Colonic mucosa (tissue), 4 donors: Measurements from ENCODE around the gene FXYD1. TPM values are rescaled to one million over a fixed set of nuclear protein-coding genes. Genes with fewer than 3 reads are reported as not detected.
A peak's percentile ranks its signal among the peaks of the same experiment; 100 is the strongest.

Experiments used
- DNase-seq: peaks from one replicate; pipeline ENCODE4 v3.0.0-alpha.2; 2020
- H3K27ac ChIP-seq: fragments of 200-600 bp; one replicate; pipeline ENCODE4 v1.8.0; 2021
- H3K27me3 ChIP-seq: fragments of 200-600 bp; one replicate; pipeline ENCODE4 v1.8.0; 2021
- H3K36me3 ChIP-seq: fragments of 200-600 bp; one replicate; pipeline ENCODE4 v1.8.0; 2021
- H3K4me1 ChIP-seq: fragments of 200-600 bp; one replicate; pipeline ENCODE4 v1.8.0; 2021; ENCODE audit warnings: mild to moderate bottlenecking
- H3K4me3 ChIP-seq: fragments of 200-600 bp; one replicate; pipeline ENCODE4 v1.8.0; 2021
- H3K9ac ChIP-seq, 2 donors: one replicate each; pipeline ENCODE4 v1.7.0; 2013; ENCODE audit warnings: control low read depth in 2 of 2, low read depth in 2 of 2, low read length in 2 of 2
- H3K9me3 ChIP-seq: fragments of 200-600 bp; one replicate; pipeline ENCODE4 v1.8.0; 2021
- intact Hi-C: fragments of 100-400 bp; cut with DNase I; formaldehyde crosslinking; loops from one replicate; pipeline ENCODE4 v1.14.1; 2022
- total RNA-seq, 2 donors: library from RNA; stranded (reverse); fragmentation: NEBNext Ultra II Directional in 1 of 2; extraction: Animal tissue kit (Norgen Biotek cat#: 25700) in 1 of 2; gene quantifications; one replicate each; pipeline ENCODE4 v1.2.1, GENCODE V29; 2021
- TF ChIP-seq, protein P1 (sequence below): fragments of 200-600 bp; IDR thresholded peaks from one replicate; pipeline ENCODE4 v1.8.0; 2022; ENCODE audit warnings: antibody characterized with exemption, mild to moderate bottlenecking
- donor health status: healthy.
- donor health status: DM: no; HTN: no; CAD: no.
- donor health status: DM: no; HTN: no; CAD: no.

FXYD1 gene
- total RNA-seq, 2 donors from 2014 or later = 8.8 to 15.1 TPM

GRCh38 chr19:35143231-35143715, 4.6 kb downstream of the FXYD1 start, which contains the start of gene FXYD7:
FXYD7 (plus strand) TSS chr19:35143255; CDS start chr19:35143334, 79 bp downstream.
- intact Hi-C loops = loop anchor here (10.0 kb wide), 1 partner anchor 122 kb away; the partner anchor contains the start of gene USF2
- TF ChIP-seq, protein P1, sequence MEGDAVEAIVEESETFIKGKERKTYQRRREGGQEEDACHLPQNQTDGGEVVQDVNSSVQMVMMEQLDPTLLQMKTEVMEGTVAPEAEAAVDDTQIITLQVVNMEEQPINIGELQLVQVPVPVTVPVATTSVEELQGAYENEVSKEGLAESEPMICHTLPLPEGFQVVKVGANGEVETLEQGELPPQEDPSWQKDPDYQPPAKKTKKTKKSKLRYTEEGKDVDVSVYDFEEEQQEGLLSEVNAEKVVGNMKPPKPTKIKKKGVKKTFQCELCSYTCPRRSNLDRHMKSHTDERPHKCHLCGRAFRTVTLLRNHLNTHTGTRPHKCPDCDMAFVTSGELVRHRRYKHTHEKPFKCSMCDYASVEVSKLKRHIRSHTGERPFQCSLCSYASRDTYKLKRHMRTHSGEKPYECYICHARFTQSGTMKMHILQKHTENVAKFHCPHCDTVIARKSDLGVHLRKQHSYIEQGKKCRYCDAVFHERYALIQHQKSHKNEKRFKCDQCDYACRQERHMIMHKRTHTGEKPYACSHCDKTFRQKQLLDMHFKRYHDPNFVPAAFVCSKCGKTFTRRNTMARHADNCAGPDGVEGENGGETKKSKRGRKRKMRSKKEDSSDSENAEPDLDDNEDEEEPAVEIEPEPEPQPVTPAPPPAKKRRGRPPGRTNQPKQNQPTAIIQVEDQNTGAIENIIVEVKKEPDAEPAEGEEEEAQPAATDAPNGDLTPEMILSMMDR = peak; percentile 1
- DNase-seq = no peak
- peaks cover 7% of the 10 kb centered on the region for H3K27me3 ChIP-seq
- no peak within 1 kb of the TSS for H3K27ac ChIP-seq
- no peak within 1 kb of the TSS for H3K4me3 ChIP-seq
- peaks cover 5% of the 10 kb centered on the region for H3K4me1 ChIP-seq
- no peaks in the 10 kb centered on the region for H3K9me3 ChIP-seq
- peak within 1 kb of the TSS in 1 of 2 donors; percentile 50 for H3K9ac ChIP-seq
- no peaks in the 10 kb centered on the region for H3K36me3 ChIP-seq

GRCh38 chr19:35143818-35144217, 5.2 kb downstream of the FXYD1 start:
- Histone ChIP-seq H3K4me1 (peaks cover 5% of the 10 kb centered on the region), H3K9ac (no peak overlapping the region), H3K36me3 (no peaks in the 10 kb centered on the region), H3K27me3 (peaks cover 7% of the 10 kb centered on the region), H3K27ac (no peak overlapping the region), H3K4me3 (no peak overlapping the region), H3K9me3 (no peaks in the 10 kb centered on the region)
- DNase-seq = no peak
- TF ChIP-seq, protein P1 = no peak
- intact Hi-C loops = loop anchor here (10.0 kb wide), 1 partner anchor 121 kb away; the partner anchor contains the start of gene USF2

- H3K27me3 ChIP-seq = peaks cover 7% of the 10 kb centered on the region
- no peaks in the 10 kb centered on the region for H3K36me3 ChIP-seq
- H3K9ac ChIP-seq = no peak overlapping the region
- intact Hi-C loops = loop anchor here (10.0 kb wide), 1 partner anchor 121 kb away; the partner anchor contains the start of gene USF2
- TF ChIP-seq, protein P1 = no peak
- no peak for DNase-seq
- H3K27ac ChIP-seq = no peak overlapping the region
- H3K9me3 ChIP-seq = no peaks in the 10 kb centered on the region
- H3K4me3 ChIP-seq = no peak overlapping the region
- H3K4me1 ChIP-seq = peaks cover 5% of the 10 kb centered on the region
Measured at GRCh38 chr19:35144259-35144599, 5.6 kb downstream of the FXYD1 start.

DNA sequence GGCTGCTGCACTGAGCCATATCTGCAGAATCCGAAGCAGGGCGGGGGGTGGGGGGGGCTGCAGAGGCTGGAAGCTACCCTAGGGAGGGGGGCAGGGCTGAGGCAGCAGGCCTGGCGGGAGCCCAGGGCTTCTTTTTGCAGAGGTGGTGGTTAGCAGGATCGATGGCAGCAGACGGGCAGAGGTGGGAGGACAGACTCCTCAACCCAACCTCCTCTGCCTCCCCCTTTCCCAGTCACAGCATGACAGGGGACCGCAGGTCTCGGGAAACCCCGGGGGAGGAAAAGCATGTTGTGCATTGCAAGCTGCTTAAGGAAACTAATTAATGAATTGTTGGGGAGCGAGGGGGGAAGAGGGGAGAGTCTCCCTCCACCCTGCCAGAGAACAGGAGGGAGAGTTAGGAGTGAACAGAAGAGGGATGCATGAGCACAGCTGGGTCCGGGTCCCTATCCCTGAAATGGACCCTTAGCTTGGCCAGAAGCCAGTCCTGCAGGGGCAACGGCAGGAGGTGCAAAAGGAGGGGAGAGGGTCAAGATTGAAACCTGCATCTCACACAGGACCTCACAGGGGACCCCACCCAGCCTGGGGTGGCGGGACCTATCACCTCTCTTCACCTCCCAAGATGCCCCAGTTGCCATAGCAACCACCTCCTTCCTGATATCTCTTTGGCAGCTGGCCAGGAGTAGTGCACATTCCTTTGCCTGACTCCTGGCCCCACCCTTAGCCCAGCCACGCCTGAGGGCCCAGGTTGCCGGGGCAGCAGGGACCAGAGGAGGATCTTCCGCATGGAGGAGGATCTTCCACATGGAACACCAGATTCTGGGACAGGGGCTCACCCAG, 6.2 kb downstream of the FXYD1 start:
- peak; percentile 89 for DNase-seq
- no peak overlapping the region for H3K27ac ChIP-seq
- intact Hi-C loops = loop anchor here (10.0 kb wide), 1 partner anchor 120 kb away; the partner anchor contains the start of gene USF2
- peaks cover 5% of the 10 kb centered on the region for H3K4me1 ChIP-seq
- no peak overlapping the region for H3K9ac ChIP-seq
- no peaks in the 10 kb centered on the region for H3K36me3 ChIP-seq
- TF ChIP-seq, protein P1 = no peak
- no peaks in the 10 kb centered on the region for H3K9me3 ChIP-seq
- peaks cover 7% of the 10 kb centered on the region for H3K27me3 ChIP-seq
- H3K4me3 ChIP-seq = no peak overlapping the region

GRCh38 chr19:35146746-35147459, 8.3 kb downstream of the FXYD1 start:
- no peaks in the 10 kb centered on the region for H3K36me3 ChIP-seq
- H3K27ac ChIP-seq = no peak overlapping the region
- no peak overlapping the region for H3K9ac ChIP-seq
- no peaks in the 10 kb centered on the region for H3K9me3 ChIP-seq
- no peak overlapping the region for H3K4me3 ChIP-seq
- TF ChIP-seq, protein P1 = no peak
- intact Hi-C loops = loop anchor here (10.0 kb wide), 1 partner anchor 118 kb away; the partner anchor contains the start of gene USF2
- H3K27me3 ChIP-seq = peaks cover 7% of the 10 kb centered on the region
- peaks cover 5% of the 10 kb centered on the region for H3K4me1 ChIP-seq
- DNase-seq = no peak
